Central memory CD8-positive, alpha-beta T cell (primary cell): ENCODE results near the gene ATXN10.
A peak's percentile ranks its signal among the peaks of the same experiment; 100 is the strongest.

ENCODE experiments used
- ATAC-seq: fragments of 150-1000 bp; cut with Tn5 transposase; replicated peaks from 2 replicates; pipeline ENCODE4 v1.10.0; 2022; ENCODE audit warnings: mild to moderate bottlenecking, moderate FRiP score, moderate number of reproducible peaks; ENCODE audit not compliant: poor library complexity, severe bottlenecking; ENCODE audit errors: extremely low read depth
- DNase-seq, 2 donors: peaks; one replicate each; pipeline ENCODE4 v3.0.0; 2021; ENCODE audit warnings: low spot score in 2 of 2
- H3K27ac Mint-ChIP-seq: one replicate; pipeline ENCODE4 v1.8.0; 2022; ENCODE audit warnings: low read depth, mild to moderate bottlenecking, moderate library complexity, mixed read lengths
- H3K27me3 Mint-ChIP-seq: one replicate; pipeline ENCODE4 v1.8.0; 2022; ENCODE audit warnings: mixed read lengths
- H3K36me3 Mint-ChIP-seq: one replicate; pipeline ENCODE4 v1.8.0; 2022; ENCODE audit warnings: mild to moderate bottlenecking, moderate library complexity, mixed read lengths; ENCODE audit not compliant: insufficient read depth
- H3K4me1 Mint-ChIP-seq: one replicate; pipeline ENCODE4 v1.8.0; 2022; ENCODE audit warnings: mixed read lengths
- H3K4me3 Mint-ChIP-seq: one replicate; pipeline ENCODE4 v1.8.0; 2022; ENCODE audit warnings: mild to moderate bottlenecking, moderate library complexity, mixed read lengths
- H3K9me3 Mint-ChIP-seq: one replicate; pipeline ENCODE4 v1.8.0; 2022; ENCODE audit warnings: mixed read lengths

The ATXN10 gene

DNA sequence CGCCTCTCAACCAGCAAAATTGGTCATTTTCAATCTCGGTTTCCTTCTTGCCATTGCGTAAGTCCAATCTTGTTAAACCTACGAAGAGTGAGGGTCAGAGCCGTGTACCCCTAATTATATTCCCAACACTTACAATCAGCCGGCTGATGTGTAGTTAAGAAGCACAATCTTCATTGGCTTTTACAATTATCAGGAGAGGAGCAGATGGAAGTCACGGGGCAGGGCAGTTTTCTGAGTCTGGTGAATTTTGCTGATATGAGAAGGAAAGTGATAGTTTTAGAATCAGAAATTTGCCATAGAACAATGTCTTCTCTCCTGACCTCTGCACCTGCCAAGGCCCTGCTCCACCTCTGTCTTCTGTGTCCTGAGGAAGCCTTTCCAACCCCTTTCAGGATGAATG is 35.0 kb upstream of the ATXN10 start:
- no peaks in the 10 kb centered on the region for H3K9me3 Mint-ChIP-seq
- no peak overlapping the region for H3K4me3 Mint-ChIP-seq
- peaks cover 15% of the 10 kb centered on the region for H3K4me1 Mint-ChIP-seq
- DNase-seq (no peak), ATAC-seq (no peak)
- H3K27ac Mint-ChIP-seq = no peak overlapping the region
- H3K36me3 Mint-ChIP-seq = no peaks in the 10 kb centered on the region
- peaks cover 95% of the 10 kb centered on the region for H3K27me3 Mint-ChIP-seq

GRCh38 chr22:45638197-45638596 is 33.4 kb upstream of the ATXN10 start:
- Mint-ChIP-seq H3K27ac (no peak overlapping the region), H3K9me3 (no peaks in the 10 kb centered on the region), H3K36me3 (no peaks in the 10 kb centered on the region), H3K4me1 (peaks cover 15% of the 10 kb centered on the region), H3K27me3 (peaks cover 88% of the 10 kb centered on the region), H3K4me3 (no peak overlapping the region)
- DNase-seq = no peak
- ATAC-seq = no peak

DNA sequence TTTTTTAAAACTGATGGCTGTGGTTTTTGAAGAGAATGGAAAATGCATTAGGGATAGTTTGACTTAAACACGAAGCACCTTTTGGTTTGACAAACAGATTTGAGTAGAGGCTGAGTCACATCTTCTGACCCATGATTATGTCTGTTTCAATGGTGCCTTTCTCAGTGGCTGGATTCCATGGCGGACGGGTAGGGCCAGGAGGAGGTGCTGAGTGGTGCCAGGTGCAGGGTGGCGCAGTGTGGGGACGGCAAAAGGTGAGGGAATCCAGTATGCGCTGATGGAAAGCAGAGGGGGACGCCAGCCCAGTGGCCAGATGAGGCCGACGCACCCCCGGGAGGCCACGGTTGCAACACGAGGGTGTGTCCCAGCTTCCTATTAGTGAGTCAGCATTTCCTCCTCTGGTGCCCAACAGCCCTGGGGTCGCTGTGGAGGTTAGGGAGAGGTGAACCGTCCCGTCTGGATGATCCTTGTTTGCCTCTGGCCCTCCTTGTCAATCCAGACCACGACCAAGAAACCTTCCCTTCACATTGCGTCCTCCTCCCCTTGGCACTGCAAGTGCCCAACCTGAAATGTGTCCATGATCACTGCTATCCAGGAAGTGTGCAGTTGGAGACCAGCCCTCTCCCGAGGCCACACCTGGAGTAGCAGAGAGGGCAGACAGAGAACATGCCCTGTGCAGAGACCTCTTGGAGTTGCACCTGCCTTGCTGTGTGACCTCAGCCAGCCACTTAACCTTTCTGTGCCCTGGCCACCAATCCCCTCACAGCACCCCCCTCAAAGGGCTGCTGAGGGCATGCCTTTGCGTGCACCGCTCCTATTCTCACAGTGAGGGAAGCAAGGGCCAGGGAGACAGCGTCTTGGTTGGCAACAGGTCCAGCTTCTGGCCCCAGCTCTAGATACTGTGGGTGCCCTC is 32.5 kb upstream of the ATXN10 start:
- Mint-ChIP-seq H3K27ac (peak overlapping the region; percentile 87), H3K4me3 (no peak overlapping the region), H3K27me3 (peaks cover 80% of the 10 kb centered on the region), H3K9me3 (no peaks in the 10 kb centered on the region), H3K36me3 (no peaks in the 10 kb centered on the region), H3K4me1 (peaks cover 15% of the 10 kb centered on the region)
- no peak for ATAC-seq
- no peak for DNase-seq

DNA sequence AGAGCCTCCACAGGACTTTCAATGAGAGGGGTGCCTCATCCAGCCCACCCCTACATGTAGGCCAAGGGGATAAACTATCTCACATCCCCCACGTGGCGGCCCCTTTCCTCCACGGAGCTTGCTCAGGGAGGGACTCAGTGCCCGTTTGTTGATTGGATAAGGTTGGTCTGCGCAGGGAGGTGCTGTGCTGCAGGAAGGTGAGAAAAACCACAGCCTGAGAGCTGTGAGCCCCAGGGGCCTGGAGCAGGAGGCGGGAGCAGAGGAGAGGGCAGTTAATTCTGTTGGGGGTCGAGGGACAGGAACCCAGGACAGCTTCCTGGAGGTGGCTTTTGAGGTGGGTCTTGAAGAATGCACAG is 31.9 kb upstream of the ATXN10 start:
- Mint-ChIP-seq H3K4me1 (peaks cover 15% of the 10 kb centered on the region), H3K9me3 (no peaks in the 10 kb centered on the region), H3K4me3 (no peak overlapping the region), H3K27ac (peak overlapping the region; percentile 87), H3K27me3 (peaks cover 75% of the 10 kb centered on the region), H3K36me3 (no peaks in the 10 kb centered on the region)
- DNase-seq = no peak
- ATAC-seq = no peak

GRCh38 chr22:45640291-45640940 is 31.2 kb upstream of the ATXN10 start:
- no peaks in the 10 kb centered on the region for H3K36me3 Mint-ChIP-seq
- peaks cover 69% of the 10 kb centered on the region for H3K27me3 Mint-ChIP-seq
- peaks cover 15% of the 10 kb centered on the region for H3K4me1 Mint-ChIP-seq
- H3K4me3 Mint-ChIP-seq = no peak overlapping the region
- no peaks in the 10 kb centered on the region for H3K9me3 Mint-ChIP-seq
- ATAC-seq (peak; percentile 14), DNase-seq (no peak)
- no peak overlapping the region for H3K27ac Mint-ChIP-seq

DNA sequence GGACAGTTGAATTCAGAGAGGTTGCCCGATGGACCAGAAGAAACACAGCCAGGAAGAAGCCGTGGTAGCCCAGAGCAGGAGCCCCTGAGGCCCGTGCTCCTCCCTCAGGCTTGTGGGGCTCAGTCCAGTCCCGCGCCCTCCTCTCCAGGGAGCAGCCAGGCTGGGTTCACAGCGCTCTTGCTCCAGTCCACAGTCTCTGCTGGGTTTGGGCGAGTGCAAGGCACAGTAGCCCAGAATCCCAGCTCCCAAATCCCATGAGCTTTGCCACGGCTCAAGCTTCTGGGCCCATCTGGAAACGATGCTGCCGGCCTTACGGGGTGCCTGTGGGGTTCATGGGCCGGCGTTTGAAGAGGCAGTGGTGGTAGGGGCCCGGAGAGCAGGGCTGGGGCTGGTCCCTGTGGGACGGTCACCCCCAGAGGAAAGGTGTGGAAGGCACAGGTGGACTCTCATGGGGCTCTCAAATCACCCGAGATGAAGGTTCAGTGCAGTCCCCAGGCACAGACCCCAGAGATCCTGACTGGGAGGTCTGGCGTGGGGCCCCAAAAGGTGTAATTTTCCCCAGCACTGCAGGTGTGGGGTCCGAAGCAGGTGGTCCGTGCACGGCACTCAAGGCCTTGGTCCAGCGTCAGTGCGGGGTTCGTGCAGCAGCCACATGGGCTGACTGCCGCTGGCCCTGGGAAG is 30.6 kb upstream of the ATXN10 start:
- no peak overlapping the region for H3K4me3 Mint-ChIP-seq
- no peaks in the 10 kb centered on the region for H3K36me3 Mint-ChIP-seq
- H3K27me3 Mint-ChIP-seq = peaks cover 62% of the 10 kb centered on the region
- H3K4me1 Mint-ChIP-seq = peaks cover 20% of the 10 kb centered on the region
- DNase-seq (no peak), ATAC-seq (no peak)
- no peak overlapping the region for H3K27ac Mint-ChIP-seq
- no peaks in the 10 kb centered on the region for H3K9me3 Mint-ChIP-seq

GRCh38 chr22:45642986-45643385 is 28.6 kb upstream of the ATXN10 start:
- peaks cover 45% of the 10 kb centered on the region for H3K27me3 Mint-ChIP-seq
- no peaks in the 10 kb centered on the region for H3K9me3 Mint-ChIP-seq
- DNase-seq (no peak), ATAC-seq (no peak)
- peaks cover 21% of the 10 kb centered on the region for H3K4me1 Mint-ChIP-seq
- no peak overlapping the region for H3K27ac Mint-ChIP-seq
- H3K36me3 Mint-ChIP-seq = peaks cover 2% of the 10 kb centered on the region
- H3K4me3 Mint-ChIP-seq = no peak overlapping the region

DNA sequence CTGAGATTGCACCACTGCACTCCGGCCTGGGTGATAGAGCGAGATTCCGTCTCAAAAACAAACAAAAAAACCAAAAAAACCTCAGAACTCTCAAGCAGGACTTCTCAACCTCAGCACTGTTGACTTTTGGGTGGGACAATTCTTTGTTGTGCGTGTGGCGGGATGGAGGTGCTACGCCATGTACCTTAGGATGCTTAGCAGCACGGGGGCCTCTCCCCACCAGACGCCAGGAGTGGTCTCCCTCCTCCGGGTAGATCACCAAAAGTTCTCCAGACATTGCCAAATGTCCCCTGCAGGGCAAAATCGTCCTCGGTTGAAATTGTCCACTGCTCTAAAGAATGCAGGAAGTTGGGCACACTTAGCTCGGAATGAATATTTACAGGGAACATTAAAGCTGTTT is 26.9 kb upstream of the ATXN10 start:
- Mint-ChIP-seq H3K9me3 (no peaks in the 10 kb centered on the region), H3K27me3 (peaks cover 45% of the 10 kb centered on the region), H3K4me1 (peaks cover 9% of the 10 kb centered on the region), H3K36me3 (peaks cover 2% of the 10 kb centered on the region), H3K27ac (no peak overlapping the region), H3K4me3 (no peak overlapping the region)
- no peak for DNase-seq
- ATAC-seq = no peak

DNA sequence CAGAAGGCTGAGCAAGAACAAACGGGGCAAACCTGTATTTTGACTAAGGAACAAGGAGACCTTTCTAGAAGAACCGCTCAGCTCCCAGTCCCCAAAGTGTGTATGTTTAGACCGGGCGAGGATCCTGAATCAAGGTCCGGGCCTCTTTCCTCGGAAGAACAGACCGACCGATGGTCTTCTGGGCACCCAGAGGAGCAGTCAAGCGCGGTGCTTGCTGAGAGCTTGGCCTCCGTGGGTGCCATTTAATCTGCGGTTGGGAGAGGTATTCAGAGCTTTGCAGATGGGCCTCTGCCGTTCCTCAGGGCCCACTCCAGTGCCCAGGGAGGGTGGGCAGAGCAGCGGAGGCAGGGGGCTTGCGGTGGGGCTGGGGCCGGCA is 26.5 kb upstream of the ATXN10 start:
- DNase-seq (no peak), ATAC-seq (no peak)
- H3K27me3 Mint-ChIP-seq = peaks cover 45% of the 10 kb centered on the region
- peaks cover 6% of the 10 kb centered on the region for H3K4me1 Mint-ChIP-seq
- peaks cover 2% of the 10 kb centered on the region for H3K36me3 Mint-ChIP-seq
- H3K4me3 Mint-ChIP-seq = no peak overlapping the region
- H3K9me3 Mint-ChIP-seq = no peaks in the 10 kb centered on the region
- no peak overlapping the region for H3K27ac Mint-ChIP-seq

GRCh38 chr22:45645526-45646414 is 25.9 kb upstream of the ATXN10 start:
- ATAC-seq = peak; percentile 84
- peak; percentile 64 to 79 for DNase-seq
- no peaks in the 10 kb centered on the region for H3K9me3 Mint-ChIP-seq
- peaks cover 2% of the 10 kb centered on the region for H3K36me3 Mint-ChIP-seq
- no peak overlapping the region for H3K27ac Mint-ChIP-seq
- peaks cover 45% of the 10 kb centered on the region for H3K27me3 Mint-ChIP-seq
- H3K4me3 Mint-ChIP-seq = peak overlapping the region; percentile 44
- H3K4me1 Mint-ChIP-seq = peaks cover 6% of the 10 kb centered on the region

- Mint-ChIP-seq H3K9me3 (no peaks in the 10 kb centered on the region), H3K4me3 (no peak overlapping the region), H3K27me3 (peaks cover 46% of the 10 kb centered on the region), H3K36me3 (peaks cover 2% of the 10 kb centered on the region), H3K27ac (no peak overlapping the region), H3K4me1 (peaks cover 6% of the 10 kb centered on the region)
- ATAC-seq (no peak), DNase-seq (no peak)
Observed at GRCh38 chr22:45647532-45648225, 24.0 kb upstream of the ATXN10 start.
